Measurements from ENCODE around the gene APBA3. TPM values are rescaled to one million over a fixed set of nuclear protein-coding genes. Genes with fewer than 3 reads are reported as not detected.

Gene APBA3
- total RNA-seq, 1 experiment from 2014 or later: 14.7 TPM

GRCh38 chr19:3776479-3777040 lies 15.1 kb upstream of the APBA3 start:
- Histone ChIP-seq H4K20me1 (ENCODE audit: insufficient read depth, low read depth, low read length) (no peaks in the 10 kb centered on the region), H3K9me3 (ENCODE audit: low read length) (peaks cover 8% of the 10 kb centered on the region; the same call in 1 of the 2 replicates), H3K4me2 (ENCODE audit: low read depth, low read length, poor library complexity, severe bottlenecking) (no peak overlapping the region), H2AFZ (ENCODE audit: low read length) (no peak overlapping the region), H3K4me1 (ENCODE audit: low read length) (no peaks in the 10 kb centered on the region), H3K4me3 (ENCODE audit: low read length) (no peak overlapping the region), H3K9ac (ENCODE audit: low read length) (no peak overlapping the region), H3K79me2 (ENCODE audit: low read length) (no peaks in the 10 kb centered on the region), H3K9me2 (replicated peaks; ENCODE audit: insufficient read depth, low read length) (no peaks in the 10 kb centered on the region), H3K27ac (ENCODE audit: low read length) (no peak overlapping the region), H3K27me3 (ENCODE audit: low read length) (no peaks in the 10 kb centered on the region), H3K36me3 (ENCODE audit: insufficient read depth, low read length) (no peaks in the 10 kb centered on the region)
- DNase-seq: peak; percentile 52

- Histone ChIP-seq H4K20me1 (ENCODE audit: insufficient read depth, low read depth, low read length) (no peaks in the 10 kb centered on the region), H3K4me3 (ENCODE audit: low read length) (no peak overlapping the region), H3K4me2 (ENCODE audit: low read depth, low read length, poor library complexity, severe bottlenecking) (no peak overlapping the region), H3K9ac (ENCODE audit: low read length) (no peak overlapping the region), H3K27me3 (ENCODE audit: low read length) (no peaks in the 10 kb centered on the region), H3K27ac (ENCODE audit: low read length) (no peak overlapping the region), H3K36me3 (ENCODE audit: insufficient read depth, low read length) (no peaks in the 10 kb centered on the region), H3K4me1 (ENCODE audit: low read length) (no peaks in the 10 kb centered on the region), H3K79me2 (ENCODE audit: low read length) (no peaks in the 10 kb centered on the region), H2AFZ (ENCODE audit: low read length) (no peak overlapping the region), H3K9me2 (replicated peaks; ENCODE audit: insufficient read depth, low read length) (no peaks in the 10 kb centered on the region), H3K9me3 (ENCODE audit: low read length) (peaks cover under 1% of the 10 kb centered on the region; the same call in 1 of the 2 replicates)
- DNase-seq: no peak
Observed at GRCh38 chr19:3775831-3776230, 14.3 kb upstream of the APBA3 start.

GRCh38 chr19:3775374-3775711 lies 13.9 kb upstream of the APBA3 start:
- no peaks in the 10 kb centered on the region for H3K79me2 ChIP-seq (ENCODE audit: low read length)
- H3K27ac ChIP-seq (ENCODE audit: low read length): no peak overlapping the region
- no peak overlapping the region for H3K4me3 ChIP-seq (ENCODE audit: low read length)
- H3K36me3 ChIP-seq (ENCODE audit: insufficient read depth, low read length): no peaks in the 10 kb centered on the region
- H2AFZ ChIP-seq (ENCODE audit: low read length): no peak overlapping the region
- H3K4me1 ChIP-seq (ENCODE audit: low read length): no peaks in the 10 kb centered on the region
- no peak overlapping the region for H3K4me2 ChIP-seq (ENCODE audit: low read depth, low read length, poor library complexity, severe bottlenecking)
- H3K9ac ChIP-seq (ENCODE audit: low read length): no peak overlapping the region
- no peaks in the 10 kb centered on the region for H3K27me3 ChIP-seq (ENCODE audit: low read length)
- DNase-seq: no peak
- H4K20me1 ChIP-seq (ENCODE audit: insufficient read depth, low read depth, low read length): no peaks in the 10 kb centered on the region
- no peaks in the 10 kb centered on the region for H3K9me3 ChIP-seq (ENCODE audit: low read length)
- no peaks in the 10 kb centered on the region for H3K9me2 ChIP-seq (replicated peaks; ENCODE audit: insufficient read depth, low read length)

- no peak for DNase-seq
- H2AFZ ChIP-seq (ENCODE audit: low read length): no peak overlapping the region
Observed at GRCh38 chr19:3774621-3775373, 13.3 kb upstream of the APBA3 start.

GRCh38 chr19:3773814-3774515 lies 12.5 kb upstream of the APBA3 start:
- Histone ChIP-seq H2AFZ (ENCODE audit: low read length) (no peak overlapping the region), H3K4me1 (ENCODE audit: low read length) (no peaks in the 10 kb centered on the region), H3K27me3 (ENCODE audit: low read length) (no peaks in the 10 kb centered on the region), H3K4me3 (ENCODE audit: low read length) (no peak overlapping the region), H3K36me3 (ENCODE audit: insufficient read depth, low read length) (no peaks in the 10 kb centered on the region), H3K4me2 (ENCODE audit: low read depth, low read length, poor library complexity, severe bottlenecking) (no peak overlapping the region), H3K9ac (ENCODE audit: low read length) (no peak overlapping the region), H3K9me3 (ENCODE audit: low read length) (no peaks in the 10 kb centered on the region), H4K20me1 (ENCODE audit: insufficient read depth, low read depth, low read length) (no peaks in the 10 kb centered on the region), H3K27ac (ENCODE audit: low read length) (no peak overlapping the region), H3K9me2 (replicated peaks; ENCODE audit: insufficient read depth, low read length) (no peaks in the 10 kb centered on the region), H3K79me2 (ENCODE audit: low read length) (no peaks in the 10 kb centered on the region)
- no peak for DNase-seq

More at GRCh38 chr19:3774621-3775373, 13.3 kb upstream of the APBA3 start:
- Histone ChIP-seq H3K79me2 (ENCODE audit: low read length) (no peaks in the 10 kb centered on the region), H3K4me3 (ENCODE audit: low read length) (no peak overlapping the region), H3K4me1 (ENCODE audit: low read length) (no peaks in the 10 kb centered on the region), H3K36me3 (ENCODE audit: insufficient read depth, low read length) (no peaks in the 10 kb centered on the region), H3K27me3 (ENCODE audit: low read length) (no peaks in the 10 kb centered on the region), H3K9ac (ENCODE audit: low read length) (no peak overlapping the region), H3K4me2 (ENCODE audit: low read depth, low read length, poor library complexity, severe bottlenecking) (no peak overlapping the region), H4K20me1 (ENCODE audit: insufficient read depth, low read depth, low read length) (no peaks in the 10 kb centered on the region), H3K27ac (ENCODE audit: low read length) (no peak overlapping the region), H3K9me3 (ENCODE audit: low read length) (no peaks in the 10 kb centered on the region), H3K9me2 (replicated peaks; ENCODE audit: insufficient read depth, low read length) (no peaks in the 10 kb centered on the region)

GRCh38 chr19:3771906-3772455 lies 10.5 kb upstream of the APBA3 start, which contains the start of gene RAX2:
Gene RAX2 (minus strand): TSS chr19:3772228. CDS start chr19:3771742, 486 bp downstream.
- no peaks in the 10 kb centered on the region for H3K36me3 ChIP-seq (ENCODE audit: insufficient read depth, low read length)
- DNase-seq: no peak
- H2AFZ ChIP-seq (ENCODE audit: low read length): no peak within 1 kb of the TSS
- H3K4me1 ChIP-seq (ENCODE audit: low read length): no peaks in the 10 kb centered on the region
- no peaks in the 10 kb centered on the region for H3K27me3 ChIP-seq (ENCODE audit: low read length)
- no peak within 1 kb of the TSS for H3K9ac ChIP-seq (ENCODE audit: low read length)
- H4K20me1 ChIP-seq (ENCODE audit: insufficient read depth, low read depth, low read length): no peaks in the 10 kb centered on the region
- no peaks in the 10 kb centered on the region for H3K79me2 ChIP-seq (ENCODE audit: low read length)
- no peaks in the 10 kb centered on the region for H3K9me3 ChIP-seq (ENCODE audit: low read length)
- no peak within 1 kb of the TSS for H3K27ac ChIP-seq (ENCODE audit: low read length)
- no peak within 1 kb of the TSS for H3K4me3 ChIP-seq (ENCODE audit: low read length)
- no peaks in the 10 kb centered on the region for H3K9me2 ChIP-seq (replicated peaks; ENCODE audit: insufficient read depth, low read length)
- no peak within 1 kb of the TSS for H3K4me2 ChIP-seq (ENCODE audit: low read depth, low read length, poor library complexity, severe bottlenecking)

- H2AFZ ChIP-seq (ENCODE audit: low read length): no peak overlapping the region
- DNase-seq: no peak
- H3K27me3 ChIP-seq (ENCODE audit: low read length): no peaks in the 10 kb centered on the region
- no peak overlapping the region for H3K4me3 ChIP-seq (ENCODE audit: low read length)
- H4K20me1 ChIP-seq (ENCODE audit: insufficient read depth, low read depth, low read length): no peaks in the 10 kb centered on the region
- no peaks in the 10 kb centered on the region for H3K9me2 ChIP-seq (replicated peaks; ENCODE audit: insufficient read depth, low read length)
- no peak overlapping the region for H3K4me2 ChIP-seq (ENCODE audit: low read depth, low read length, poor library complexity, severe bottlenecking)
- no peaks in the 10 kb centered on the region for H3K4me1 ChIP-seq (ENCODE audit: low read length)
- H3K36me3 ChIP-seq (ENCODE audit: insufficient read depth, low read length): no peaks in the 10 kb centered on the region
- H3K9ac ChIP-seq (ENCODE audit: low read length): no peak overlapping the region
- H3K9me3 ChIP-seq (ENCODE audit: low read length): no peaks in the 10 kb centered on the region
- no peak overlapping the region for H3K27ac ChIP-seq (ENCODE audit: low read length)
- H3K79me2 ChIP-seq (ENCODE audit: low read length): no peaks in the 10 kb centered on the region
Observed at GRCh38 chr19:3771000-3771905, 9.8 kb upstream of the APBA3 start.

Measured in Karpas-422 (cell line).